Right ventricle myocardium superior (tissue), 1 donor: Measurements from ENCODE around the gene COL24A1. TPM values are rescaled to one million over a fixed set of nuclear protein-coding genes. Genes with fewer than 3 reads are reported as not detected.
A peak's percentile ranks its signal among the peaks of the same experiment; 100 is the strongest.

ENCODE experiments used
- ATAC-seq: fragments of 200-7000 bp; cut with Tn5 transposase; one replicate; pipeline ENCODE4 v1.9.1; 2020; ENCODE audit warnings: mild to moderate bottlenecking; ENCODE audit not compliant: poor library complexity
- DNase-seq: peaks from one replicate; pipeline ENCODE4 v3.0.0-alpha.2; 2020
- intact Hi-C: fragments of 100-400 bp; cut with DNase I; formaldehyde crosslinking; loops from one replicate; pipeline ENCODE4 v1.11.2; 2022
- total RNA-seq: library from RNA; stranded (reverse); fragmentation: NEBNext Ultra II Directional; extraction: Animal tissue kit (Norgen Biotek cat#: 25700); gene quantifications from one replicate; pipeline ENCODE4 v1.2.1, GENCODE V29; 2021
- donor health status: DM: no; HTN: yes; CAD: no; lungs with severe emphysema.

COL24A1 gene
- total RNA-seq, 1 donor from 2014 or later, result 1.9 TPM

- intact Hi-C loops, result loop anchor here (5.0 to 10.0 kb wide), 3 partner anchors 108 to 383 kb away; partner anchors contain the start of gene CCN1
- no peak for ATAC-seq
- no peak for DNase-seq
Observed at GRCh38 chr1:85689775-85690404, 466.7 kb downstream of the COL24A1 start.

- DNase-seq, result no peak
- ATAC-seq, result no peak
- intact Hi-C loops, result no loop called here
Observed at GRCh38 chr1:85683292-85684025, 473.1 kb downstream of the COL24A1 start.

GRCh38 chr1:85681087-85681486 lies 475.5 kb downstream of the COL24A1 start:
- ATAC-seq (peak; percentile 89), DNase-seq (no peak)
- intact Hi-C loops, result no loop called here

Other genes starting within 250 kb of the COL24A1 start
- 4.9 TPM for gene ODF2L, start 239.6 kb upstream of the COL24A1 start, total RNA-seq